Loucy (cell line): ENCODE data around the gene SEL1L3.

Experiments
- H2AFZ ChIP-seq: fragments of 200-600 bp; sonication (generic); 2 replicates; pipeline ENCODE4 v1.6.0; 2016; ENCODE audit warnings: antibody characterized with exemption, mild to moderate bottlenecking, low read length, moderate library complexity
- H3F3A ChIP-seq: fragments of 200-600 bp; 2 replicates; pipeline ENCODE4 v1.6.0; 2016; ENCODE audit warnings: antibody characterized with exemption, low read depth, mild to moderate bottlenecking
- H3K27me3 ChIP-seq: fragments of 200-600 bp; sonication (generic); 2 replicates; pipeline ENCODE4 v1.6.1; 2014; ENCODE audit warnings: low read length, mild to moderate bottlenecking; ENCODE audit not compliant: insufficient read depth, poor library complexity, severe bottlenecking
- H3K36me3 ChIP-seq: fragments of 200-600 bp; sonication (generic); 2 replicates; pipeline ENCODE4 v1.6.1; 2016; ENCODE audit warnings: low read length; ENCODE audit not compliant: insufficient read depth
- H3K4me1 ChIP-seq: fragments of 200-600 bp; sonication (generic); 2 replicates; pipeline ENCODE4 v1.5.1; 2014; ENCODE audit warnings: low read length, mild to moderate bottlenecking; ENCODE audit not compliant: insufficient read depth, poor library complexity, severe bottlenecking
- H3K4me2 ChIP-seq: fragments of 200-600 bp; sonication (generic); 2 replicates; pipeline ENCODE4 v1.6.0; 2014; ENCODE audit warnings: antibody characterized with exemption, low read length, low read depth, mild to moderate bottlenecking; ENCODE audit not compliant: poor library complexity, severe bottlenecking
- H3K4me3 ChIP-seq: fragments of 200-600 bp; sonication (generic); 2 replicates; pipeline ENCODE4 v1.5.1; 2014; ENCODE audit warnings: low read length, mild to moderate bottlenecking, mixed read lengths; ENCODE audit not compliant: poor library complexity, severe bottlenecking
- H3K79me2 ChIP-seq: fragments of 200-600 bp; sonication (generic); 2 replicates; pipeline ENCODE4 v1.6.1; 2014; ENCODE audit warnings: low read length; ENCODE audit not compliant: insufficient read depth
- H3K9ac ChIP-seq: fragments of 200-600 bp; sonication (generic); 2 replicates; pipeline ENCODE4 v1.6.0; 2014; ENCODE audit warnings: mild to moderate bottlenecking, low read depth, low read length, moderate library complexity; ENCODE audit not compliant: poor library complexity, severe bottlenecking
- H3K9me2 ChIP-seq: fragments of 200-600 bp; sonication (generic); replicated peaks from 2 replicates; pipeline ENCODE4 v1.6.1; 2016; ENCODE audit warnings: low read depth, low read length, mixed read lengths
- H3K9me3 ChIP-seq: fragments of 200-600 bp; sonication (generic); 2 replicates; pipeline ENCODE4 v1.6.1; 2014; ENCODE audit warnings: mild to moderate bottlenecking, antibody characterized with exemption, low read length, low read depth; ENCODE audit not compliant: insufficient read depth
- H4K20me1 ChIP-seq: fragments of 200-600 bp; sonication (generic); 2 replicates; pipeline ENCODE4 v1.6.0; 2014; ENCODE audit warnings: antibody characterized with exemption, low read length, mild to moderate bottlenecking; ENCODE audit not compliant: insufficient read depth, poor library complexity, severe bottlenecking
- EZH2phosphoT487 ChIP-seq: fragments of 200-600 bp; IDR thresholded peaks from 2 replicates; pipeline ENCODE4 v1.6.1; 2018; ENCODE audit warnings: antibody characterized with exemption, mild to moderate bottlenecking, moderate library complexity, borderline replicate concordance
- TF ChIP-seq, protein P1 (sequence below): fragments of 200-600 bp; sonication (generic); conservative IDR thresholded peaks from 2 replicates; pipeline ENCODE4 v1.5.1; 2014; ENCODE audit warnings: mild to moderate bottlenecking, antibody characterized with exemption, low read length

The SEL1L3 gene

DNA sequence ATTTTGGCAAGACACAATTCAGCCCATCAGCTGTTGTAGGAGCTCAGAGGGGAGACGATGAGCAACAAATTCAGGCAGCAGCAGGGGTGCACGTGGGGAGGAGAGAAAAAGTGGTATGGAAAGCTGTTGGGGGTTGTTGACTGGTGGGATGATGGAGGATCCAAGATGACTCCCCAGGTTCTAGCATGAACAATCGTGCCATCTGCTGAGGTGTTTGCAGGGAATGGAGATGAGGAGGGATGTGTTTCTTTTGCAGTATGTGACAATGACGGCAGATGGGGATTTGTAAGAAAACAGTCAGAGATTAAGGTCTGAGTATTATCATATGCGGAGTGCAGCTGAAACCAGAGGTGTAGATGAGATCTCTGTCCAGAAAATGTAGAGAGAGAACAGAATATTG lies 63.3 kb downstream of the SEL1L3 start:
- H3K36me3 ChIP-seq = no peaks in the 10 kb centered on the region
- H3K4me1 ChIP-seq = no peaks in the 10 kb centered on the region
- no peak overlapping the region for H3K9ac ChIP-seq
- H4K20me1 ChIP-seq = no peaks in the 10 kb centered on the region
- H3F3A ChIP-seq = no peaks in the 10 kb centered on the region
- TF ChIP-seq, protein P1, sequence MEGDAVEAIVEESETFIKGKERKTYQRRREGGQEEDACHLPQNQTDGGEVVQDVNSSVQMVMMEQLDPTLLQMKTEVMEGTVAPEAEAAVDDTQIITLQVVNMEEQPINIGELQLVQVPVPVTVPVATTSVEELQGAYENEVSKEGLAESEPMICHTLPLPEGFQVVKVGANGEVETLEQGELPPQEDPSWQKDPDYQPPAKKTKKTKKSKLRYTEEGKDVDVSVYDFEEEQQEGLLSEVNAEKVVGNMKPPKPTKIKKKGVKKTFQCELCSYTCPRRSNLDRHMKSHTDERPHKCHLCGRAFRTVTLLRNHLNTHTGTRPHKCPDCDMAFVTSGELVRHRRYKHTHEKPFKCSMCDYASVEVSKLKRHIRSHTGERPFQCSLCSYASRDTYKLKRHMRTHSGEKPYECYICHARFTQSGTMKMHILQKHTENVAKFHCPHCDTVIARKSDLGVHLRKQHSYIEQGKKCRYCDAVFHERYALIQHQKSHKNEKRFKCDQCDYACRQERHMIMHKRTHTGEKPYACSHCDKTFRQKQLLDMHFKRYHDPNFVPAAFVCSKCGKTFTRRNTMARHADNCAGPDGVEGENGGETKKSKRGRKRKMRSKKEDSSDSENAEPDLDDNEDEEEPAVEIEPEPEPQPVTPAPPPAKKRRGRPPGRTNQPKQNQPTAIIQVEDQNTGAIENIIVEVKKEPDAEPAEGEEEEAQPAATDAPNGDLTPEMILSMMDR = no peak
- no peak for TF ChIP-seq EZH2phosphoT487
- no peaks in the 10 kb centered on the region for H3K79me2 ChIP-seq
- H3K9me3 ChIP-seq = no peaks in the 10 kb centered on the region
- no peak overlapping the region for H2AFZ ChIP-seq
- no peak overlapping the region for H3K4me2 ChIP-seq
- no peak overlapping the region for H3K4me3 ChIP-seq
- no peaks in the 10 kb centered on the region for H3K27me3 ChIP-seq
- no peaks in the 10 kb centered on the region for H3K9me2 ChIP-seq

GRCh38 chr4:25797136-25797535 lies 65.7 kb downstream of the SEL1L3 start:
- no peaks in the 10 kb centered on the region for H3K27me3 ChIP-seq
- H3K9me3 ChIP-seq = no peaks in the 10 kb centered on the region
- no peak overlapping the region for H3K4me3 ChIP-seq
- H3K36me3 ChIP-seq = no peaks in the 10 kb centered on the region
- H2AFZ ChIP-seq = no peak overlapping the region
- no peaks in the 10 kb centered on the region for H3F3A ChIP-seq
- H3K4me2 ChIP-seq = no peak overlapping the region
- H4K20me1 ChIP-seq = no peaks in the 10 kb centered on the region
- H3K79me2 ChIP-seq = no peaks in the 10 kb centered on the region
- TF ChIP-seq, protein P1 = no peak
- TF ChIP-seq EZH2phosphoT487 = no peak
- H3K4me1 ChIP-seq = no peaks in the 10 kb centered on the region
- no peak overlapping the region for H3K9ac ChIP-seq
- H3K9me2 ChIP-seq = no peaks in the 10 kb centered on the region

DNA sequence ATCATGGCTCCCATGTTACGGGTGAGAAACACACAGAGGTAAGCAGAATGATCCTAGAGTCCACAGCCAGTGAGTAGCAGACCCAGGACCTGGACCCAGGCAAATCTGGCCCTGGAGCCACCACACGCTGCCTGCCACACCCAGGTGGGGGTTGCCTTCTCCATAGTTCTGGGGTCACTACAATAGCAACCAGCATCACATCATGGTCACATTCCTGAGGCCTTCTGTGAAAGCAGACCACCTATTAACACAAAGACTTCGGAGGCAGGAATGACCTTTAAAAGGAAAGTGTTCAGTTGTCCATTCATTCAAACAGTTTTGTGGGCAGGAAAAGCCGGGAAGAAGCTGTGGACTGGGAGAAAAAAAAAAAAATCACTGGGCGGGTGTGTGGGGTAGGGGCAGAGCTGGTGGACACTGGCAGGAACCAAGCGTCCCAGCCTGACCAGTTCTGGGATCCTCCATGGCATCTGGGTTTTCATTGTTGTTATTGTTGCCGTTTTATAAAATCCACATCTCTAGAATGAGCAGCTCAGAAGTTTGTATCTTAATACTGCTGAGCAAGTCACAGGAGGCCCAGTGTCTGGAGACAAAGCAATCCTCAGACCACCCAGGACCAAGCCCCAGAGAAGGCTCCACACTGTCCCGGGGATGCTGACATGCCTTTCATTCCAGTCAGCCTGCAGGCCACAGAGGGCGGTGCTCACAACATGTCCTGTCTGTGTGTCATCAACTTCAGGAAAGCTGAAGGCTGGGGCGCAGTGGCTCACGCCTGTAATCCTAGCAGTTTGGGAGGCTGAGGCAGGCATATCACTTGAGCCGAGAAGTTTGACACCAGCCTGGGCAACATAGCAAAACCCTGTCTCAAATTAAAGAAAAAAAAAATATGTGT lies 67.0 kb downstream of the SEL1L3 start:
- Histone ChIP-seq H3K79me2 (no peaks in the 10 kb centered on the region), H3K9ac (no peak overlapping the region), H3K4me2 (no peak overlapping the region), H2AFZ (no peak overlapping the region), H3K27me3 (no peaks in the 10 kb centered on the region), H3K4me3 (no peak overlapping the region), H4K20me1 (no peaks in the 10 kb centered on the region), H3K9me3 (no peaks in the 10 kb centered on the region), H3K4me1 (no peaks in the 10 kb centered on the region), H3K9me2 (no peaks in the 10 kb centered on the region), H3K36me3 (no peaks in the 10 kb centered on the region), H3F3A (no peaks in the 10 kb centered on the region)
- TF ChIP-seq, protein P1 = no peak
- no peak for TF ChIP-seq EZH2phosphoT487
